ENCODE measurements around the gene IPO5.
"Not testable (repeated sequence)": the region's sequence is repeated elsewhere in the genome, so short reads cannot be mapped to it uniquely, and the experiment has no call there.

IPO5 gene

DNA sequence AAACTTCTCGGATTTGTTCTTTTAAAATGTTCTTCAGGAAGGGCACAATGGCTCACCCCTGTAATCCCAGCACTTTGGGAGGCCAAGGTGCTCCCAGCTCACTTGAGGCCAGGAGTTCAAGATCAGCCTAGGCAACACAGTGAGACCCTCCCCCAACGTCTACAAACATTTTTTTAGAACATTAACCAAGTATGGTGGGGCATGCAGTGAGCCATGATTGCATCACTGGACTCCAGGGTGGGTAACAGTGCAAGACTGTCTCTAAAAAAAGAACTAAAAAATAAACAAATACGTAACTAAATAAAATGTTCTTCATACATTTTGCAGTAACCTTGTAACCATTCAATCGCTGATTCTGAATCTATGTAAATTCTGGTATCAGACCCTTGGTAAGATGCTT lies 2.1 kb upstream of the IPO5 start:
- no peak for FAIRE-seq

DNA sequence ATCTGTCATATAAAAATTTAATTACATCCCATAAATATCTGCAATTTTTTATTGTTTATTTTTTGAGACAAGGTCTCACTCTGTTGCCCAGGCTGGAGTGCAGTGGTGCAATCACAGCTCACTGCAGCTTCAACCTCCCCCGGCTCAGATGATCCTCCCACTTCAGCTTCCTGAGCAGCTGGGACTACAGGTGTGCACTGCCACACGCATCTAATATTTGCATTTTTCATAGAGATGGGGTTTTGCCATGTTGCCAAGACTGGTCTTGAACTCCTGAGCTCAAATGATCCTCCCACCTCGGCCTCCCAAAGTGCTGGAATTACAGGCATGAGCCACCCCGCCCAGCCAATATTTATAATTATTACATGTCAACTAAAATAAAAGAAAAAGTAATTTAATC lies 644 bp upstream of the IPO5 start:
- not testable (repeated sequence) for FAIRE-seq

- no peak for FAIRE-seq
These were observed 7.9 kb downstream of the IPO5 start for GRCh38 chr13:97961340-97961739.

- FAIRE-seq, result no peak
These were observed 9.4 kb downstream of the IPO5 start for GRCh38 chr13:97962887-97963286.

- FAIRE-seq, result no peak
These were observed 13.8 kb downstream of the IPO5 start for GRCh38 chr13:97967226-97967625.

DNA sequence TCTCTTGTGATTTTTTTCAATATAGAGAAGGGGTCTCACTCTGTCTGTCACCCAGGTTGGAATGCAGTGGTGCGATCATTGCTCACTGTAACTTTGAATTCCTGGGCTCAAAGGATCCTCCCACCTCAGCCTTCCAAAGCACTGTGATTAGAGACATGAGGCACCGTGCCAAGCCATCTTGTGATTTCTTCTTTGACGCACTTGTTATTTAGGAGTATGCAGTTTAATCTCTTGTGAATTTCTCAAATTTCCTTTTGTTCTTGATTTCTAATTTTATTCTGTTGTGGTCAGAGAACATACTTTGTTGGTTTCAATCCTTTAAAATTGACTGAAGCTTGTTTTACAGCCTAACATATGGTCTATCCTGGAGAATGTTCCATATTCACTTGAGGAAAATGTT lies 14.5 kb downstream of the IPO5 start:
- no peak for FAIRE-seq

GRCh38 chr13:97971519-97971918 lies 18.0 kb downstream of the IPO5 start:
- FAIRE-seq, result no peak

- FAIRE-seq, result no peak
These were observed 21.3 kb downstream of the IPO5 start for GRCh38 chr13:97974773-97975172.

GRCh38 chr13:97975280-97975847 lies 21.9 kb downstream of the IPO5 start:
- no peak for FAIRE-seq

DNA sequence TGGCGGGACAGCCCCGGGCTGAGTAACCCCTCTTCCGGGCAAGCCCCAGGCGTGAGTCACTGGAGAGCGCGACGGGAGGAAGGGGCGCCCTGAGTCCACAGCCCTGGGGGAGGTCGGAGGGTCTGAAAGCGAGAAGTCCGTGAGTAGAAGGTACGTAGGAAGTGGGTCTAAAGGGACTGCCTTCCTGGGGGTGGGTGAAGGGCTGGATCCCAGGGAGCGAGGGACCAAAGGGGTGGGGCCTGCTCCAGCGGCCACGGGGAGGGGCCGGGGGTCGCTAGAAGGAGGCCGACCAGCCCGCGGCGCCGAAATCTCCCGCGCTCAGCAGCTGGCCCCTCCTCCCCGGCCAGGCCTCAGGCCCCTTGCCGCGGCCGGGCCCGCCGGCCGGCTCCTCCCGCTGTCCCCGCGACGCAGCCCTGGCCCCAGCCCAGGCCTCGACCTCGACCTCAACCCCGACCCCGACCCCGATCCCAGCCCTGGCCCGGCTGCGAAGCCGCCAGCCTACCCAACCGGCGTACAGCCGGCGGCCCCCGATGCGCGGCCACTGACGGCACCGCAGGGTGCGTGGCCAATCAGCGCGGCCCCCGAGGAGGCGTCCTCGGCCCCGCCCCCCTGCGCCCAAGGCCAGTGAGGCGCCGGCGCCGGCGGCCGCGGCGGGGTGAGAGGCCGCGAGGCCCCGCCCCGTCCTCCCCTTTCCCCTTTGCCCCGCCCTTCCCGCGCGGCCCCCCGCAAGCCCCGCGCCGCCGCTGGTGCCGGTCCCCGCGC lies 22.6 kb downstream of the IPO5 start:
- FAIRE-seq, result no peak

GRCh38 chr13:97976610-97977521 lies 23.4 kb downstream of the IPO5 start:
- no peak for FAIRE-seq

DNA sequence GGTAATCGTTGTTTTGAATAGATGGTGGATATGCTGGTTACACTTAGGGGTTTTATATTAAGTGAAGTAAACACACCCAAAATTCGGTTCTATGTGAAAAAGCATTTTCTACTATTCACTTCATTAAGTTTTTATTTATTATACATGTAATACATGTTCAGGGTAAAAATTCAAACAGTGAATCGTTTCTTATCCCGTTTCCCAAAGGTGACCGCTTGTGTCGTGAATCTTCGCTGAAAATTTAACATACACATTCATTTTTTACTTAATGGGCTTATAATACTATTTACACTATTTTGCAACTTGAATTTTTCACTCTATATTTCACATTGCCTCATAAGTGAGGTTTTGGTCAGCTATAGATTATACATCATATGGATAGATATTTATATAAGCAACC lies 24.5 kb downstream of the IPO5 start:
- FAIRE-seq, result no peak

GRCh38 chr13:97978651-97979050 lies 25.2 kb downstream of the IPO5 start:
- FAIRE-seq, result no peak

- no peak for FAIRE-seq
These were observed 25.6 kb downstream of the IPO5 start for GRCh38 chr13:97979051-97979450.

DNA sequence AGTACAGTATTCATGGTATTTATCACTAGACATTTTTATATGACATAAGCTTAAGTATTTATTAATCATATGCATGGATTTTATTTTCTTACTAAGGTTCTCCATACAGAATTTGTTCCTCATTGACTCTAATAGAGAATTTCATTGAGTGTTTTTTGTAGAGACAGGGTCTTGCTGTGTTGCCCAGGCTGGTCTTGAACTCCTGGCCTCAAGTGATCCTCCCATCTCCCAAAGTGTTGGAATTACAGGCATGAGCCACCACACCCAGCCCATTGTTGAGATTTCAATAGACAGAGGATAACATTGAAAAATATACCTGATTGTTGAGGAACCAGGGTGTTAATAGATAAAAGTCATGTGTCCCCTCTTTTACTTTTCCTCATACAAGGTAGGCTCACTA lies 26.1 kb downstream of the IPO5 start:
- no peak for FAIRE-seq

DNA sequence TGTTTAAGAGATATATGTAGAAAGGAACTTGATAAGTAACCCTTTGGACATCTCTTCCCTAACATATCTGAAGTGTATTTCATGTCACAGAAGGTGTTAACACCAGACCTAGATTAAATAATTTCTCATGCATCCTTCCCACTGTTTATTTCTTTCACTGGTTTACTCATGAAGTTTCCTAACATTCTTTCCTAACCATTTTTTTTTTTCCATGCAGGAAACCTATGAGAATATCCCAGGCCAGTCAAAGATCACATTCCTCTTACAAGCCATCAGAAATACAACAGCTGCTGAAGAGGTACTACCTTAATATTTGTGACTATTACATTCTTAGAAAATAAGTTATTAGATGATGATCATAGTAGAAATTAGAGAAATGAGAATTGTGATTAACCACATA lies 28.8 kb downstream of the IPO5 start:
- no peak for FAIRE-seq

DNA sequence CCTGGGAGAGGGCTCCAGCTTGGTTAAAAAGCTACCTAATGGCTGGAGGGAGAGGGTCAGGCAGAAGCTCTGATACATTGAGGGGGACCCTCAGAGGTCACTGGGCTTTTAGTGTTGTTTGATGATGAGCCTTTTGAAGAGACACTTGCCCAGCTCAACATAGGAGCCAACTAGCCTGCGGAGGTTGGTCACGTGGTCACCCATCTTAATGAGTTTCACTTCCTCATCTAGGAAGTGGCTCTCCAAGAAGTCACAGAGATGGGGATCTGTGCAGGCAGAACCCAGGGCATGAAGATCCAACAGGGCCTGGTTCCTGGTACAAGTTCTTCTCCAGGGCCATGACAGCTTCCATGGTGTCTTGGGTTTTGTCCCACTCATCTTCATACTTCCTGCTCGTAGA lies 33.4 kb downstream of the IPO5 start:
- FAIRE-seq, result no peak

GRCh38 chr13:97999653-98000052 lies 46.2 kb downstream of the IPO5 start:
- no peak for FAIRE-seq

- no peak for FAIRE-seq
These were observed 50.6 kb downstream of the IPO5 start for GRCh38 chr13:98004107-98004506.

DNA sequence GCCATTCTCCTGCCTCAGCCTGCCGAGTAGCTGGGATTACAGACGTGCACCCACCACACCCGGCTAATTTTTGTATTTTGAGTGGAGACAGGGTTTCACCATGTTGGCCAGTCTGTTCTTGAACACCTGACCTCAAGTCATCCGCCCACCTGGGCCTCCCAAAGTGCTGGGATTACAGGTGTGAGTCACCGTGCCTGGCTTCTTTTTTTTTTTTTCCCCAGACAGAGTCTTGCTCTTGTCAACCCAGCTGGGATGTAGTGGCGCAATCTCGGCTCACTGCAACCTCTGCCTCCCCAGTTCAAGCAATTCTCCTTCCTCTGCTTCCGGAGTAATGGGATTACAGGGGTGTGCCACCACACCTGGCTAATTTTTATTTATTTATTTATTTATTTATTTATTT lies 51.5 kb downstream of the IPO5 start:
- not testable (repeated sequence) for FAIRE-seq

DNA sequence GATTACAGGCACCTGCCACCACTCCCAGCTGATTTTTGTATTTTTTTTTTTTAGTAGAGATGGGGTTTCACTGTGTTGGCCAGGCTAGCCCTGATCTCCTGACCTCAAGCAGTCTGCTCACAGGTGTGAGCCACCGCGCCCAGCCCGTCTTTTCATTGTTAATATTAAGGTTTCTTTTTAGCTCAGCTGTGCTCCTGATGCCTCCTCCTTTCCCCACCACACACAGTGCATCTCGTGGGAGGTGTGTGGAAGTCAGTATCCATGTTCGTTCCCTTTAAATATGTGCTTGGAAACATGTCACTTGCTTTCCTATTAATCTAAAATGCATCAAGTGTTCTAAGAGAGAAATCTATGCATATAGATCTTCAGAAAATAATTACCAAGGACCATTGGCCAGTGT lies 53.5 kb downstream of the IPO5 start:
- FAIRE-seq, result no peak

- no peak for FAIRE-seq
These were observed 59.8 kb downstream of the IPO5 start for GRCh38 chr13:98013241-98013640.

DNA sequence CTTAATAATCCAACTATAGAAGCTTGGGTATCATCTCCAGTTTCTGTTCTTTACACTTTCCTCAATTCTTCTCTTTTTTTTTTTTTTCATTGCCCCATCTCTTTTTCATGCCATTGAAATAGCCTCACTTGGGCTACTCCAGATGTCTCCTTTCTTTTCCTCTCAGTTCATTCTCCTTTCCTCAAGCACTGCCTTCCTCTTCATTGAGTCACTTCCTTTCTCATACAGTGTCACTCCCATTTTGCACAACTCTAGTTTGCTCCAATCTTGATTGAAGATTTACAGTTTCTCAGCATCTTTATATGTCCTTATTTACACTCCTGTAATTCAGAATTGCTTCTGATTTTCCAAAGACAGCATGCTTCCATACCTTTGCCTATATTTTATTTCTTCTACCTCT lies 61.3 kb downstream of the IPO5 start:
- no peak for FAIRE-seq

DNA sequence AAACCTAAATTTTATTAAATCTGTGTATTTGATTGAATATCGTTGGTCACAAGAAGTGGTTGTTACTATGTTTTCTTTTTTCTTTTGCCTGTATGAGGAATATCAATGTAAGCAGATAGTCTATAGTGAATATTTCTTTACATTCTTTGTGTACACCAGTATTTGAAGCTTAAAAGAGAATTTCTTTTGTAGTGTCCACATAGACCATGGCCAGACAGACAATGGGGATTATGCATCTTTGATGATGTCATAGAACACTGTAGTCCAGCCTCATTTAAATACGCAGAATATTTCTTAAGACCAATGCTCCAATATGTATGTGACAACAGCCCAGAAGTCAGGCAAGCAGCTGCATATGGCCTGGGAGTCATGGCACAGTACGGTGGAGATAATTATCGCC lies 64.8 kb downstream of the IPO5 start:
- no peak for FAIRE-seq

Measured in colon (tissue), 2 donors.